ENCODE results near the gene SNX15.
"Not testable (repeated sequence)": the region's sequence is repeated elsewhere in the genome, so short reads cannot be mapped to it uniquely, and the experiment has no call there.

Gene SNX15

DNA sequence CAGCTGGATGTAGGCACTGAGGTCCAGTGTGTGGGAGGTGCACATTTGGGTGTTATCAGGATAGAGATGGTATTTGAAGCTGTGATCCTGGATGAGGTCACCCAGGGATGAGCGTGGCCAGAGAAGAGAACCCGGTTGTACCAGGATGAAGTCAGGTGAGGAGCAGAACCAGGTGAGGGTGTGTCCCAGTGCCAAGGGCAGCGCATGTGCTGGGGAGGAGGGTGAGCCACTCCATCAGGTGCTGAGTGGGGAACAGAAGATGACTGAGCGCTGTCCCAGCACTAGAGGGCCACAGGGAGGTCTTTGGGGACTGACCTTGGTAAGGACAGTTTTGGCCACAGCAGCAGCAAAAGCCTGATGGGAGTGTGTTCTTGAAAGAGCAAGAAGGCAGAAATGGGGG lies 10.5 kb upstream of the SNX15 start:
- no peak for DNase-seq (ENCODE audit: low read depth in 3 of 3)

DNA sequence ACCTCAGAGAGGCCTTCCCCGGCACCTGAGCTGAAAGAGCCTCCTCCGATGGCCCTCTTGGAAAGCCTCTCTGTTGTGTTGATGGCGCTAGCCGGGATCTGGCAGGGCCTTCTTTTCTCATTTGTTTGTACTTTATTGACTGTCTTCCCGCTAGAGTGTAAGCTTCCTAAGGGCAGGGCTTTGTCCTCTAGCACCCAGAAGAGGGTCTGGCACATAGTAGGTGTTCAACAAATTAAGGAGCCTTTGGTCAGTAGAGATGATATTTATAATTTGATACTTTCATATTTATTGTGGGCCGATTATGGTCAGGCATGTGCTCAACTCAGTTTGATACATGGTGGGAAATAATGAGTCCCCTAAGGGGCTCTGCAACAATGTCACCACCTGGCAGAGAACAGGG lies 9.3 kb upstream of the SNX15 start:
- DNase-seq (ENCODE audit: low read depth in 3 of 3): no peak

DNA sequence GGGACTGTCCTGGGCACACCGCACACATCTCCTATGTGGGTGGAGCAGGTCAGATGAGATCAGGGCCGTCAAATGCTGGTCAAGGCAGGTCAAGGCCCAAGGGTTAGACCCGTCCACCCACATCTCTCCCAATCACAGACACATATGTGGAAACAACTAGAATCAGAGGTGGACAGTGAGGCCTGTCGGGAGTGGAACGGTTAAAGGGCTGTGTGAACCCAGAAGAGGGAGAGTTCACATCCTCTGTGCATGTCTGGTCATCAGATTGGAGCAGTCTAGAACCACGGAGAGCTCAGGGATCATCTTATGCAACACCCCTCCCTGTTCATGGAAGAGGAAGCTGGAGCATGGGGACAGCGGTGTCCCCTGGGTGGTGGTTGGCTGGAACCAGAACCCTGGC lies 7.4 kb upstream of the SNX15 start:
- no peak for DNase-seq (ENCODE audit: low read depth in 3 of 3)

DNA sequence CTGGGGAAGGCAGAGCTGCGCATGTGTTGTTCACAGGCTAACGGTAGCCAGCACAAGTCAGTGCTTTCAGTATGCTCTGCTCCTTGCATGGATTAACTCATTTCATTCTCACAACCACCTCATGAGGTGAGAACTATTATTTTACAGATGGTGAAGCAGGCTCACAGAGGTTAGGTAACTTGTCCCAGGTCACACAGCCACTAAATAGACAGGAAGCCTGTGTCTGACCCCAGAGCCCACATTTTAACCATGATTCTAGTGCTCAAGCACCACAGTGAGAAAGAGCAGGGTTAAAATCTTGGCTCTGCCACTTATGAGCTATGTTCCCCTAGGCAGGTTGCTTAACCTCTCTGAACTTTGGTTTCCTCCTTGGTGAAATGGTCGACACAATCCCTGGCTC lies 6.2 kb upstream of the SNX15 start:
- no peak for DNase-seq (ENCODE audit: low read depth in 3 of 3)

DNA sequence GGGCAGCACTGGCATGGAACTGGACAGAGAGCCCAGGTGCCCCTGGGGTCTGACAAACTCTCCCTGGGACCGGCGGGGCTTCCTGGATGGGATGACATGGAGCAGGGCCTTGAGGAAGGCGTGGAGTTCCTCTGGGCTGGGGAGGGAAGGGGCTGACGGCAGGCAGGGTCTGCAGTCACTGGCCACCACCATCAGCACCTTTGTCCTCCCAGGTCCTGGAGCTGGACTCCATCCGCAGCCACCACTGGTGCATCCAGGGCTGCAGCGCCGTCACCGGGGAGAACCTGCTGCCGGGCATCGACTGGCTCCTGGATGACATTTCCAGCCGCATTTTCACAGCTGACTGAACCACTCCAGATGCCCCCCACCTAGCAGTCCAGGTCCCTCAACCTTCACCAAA lies 5.7 kb upstream of the SNX15 start:
- no peak for DNase-seq (ENCODE audit: low read depth in 3 of 3)

DNA sequence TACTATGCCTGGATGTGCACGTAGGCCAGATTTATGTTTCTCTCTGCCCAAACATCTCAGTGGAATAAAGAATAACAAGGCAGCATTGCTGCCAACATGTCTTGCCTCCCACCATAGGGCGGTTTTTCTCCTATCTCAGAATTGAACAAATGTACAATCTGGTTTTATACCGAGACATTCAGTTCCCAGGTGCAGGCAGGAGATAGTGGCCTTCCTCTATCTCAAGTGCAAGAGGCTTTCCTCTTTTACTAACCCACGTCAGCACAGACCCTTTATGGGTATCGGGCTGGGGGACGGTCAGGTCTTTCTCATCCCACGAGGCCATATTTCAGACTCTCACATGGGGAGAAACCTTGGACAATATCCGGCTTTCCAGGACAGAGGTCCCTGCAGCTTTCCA lies 3.7 kb upstream of the SNX15 start:
- DNase-seq (ENCODE audit: low read depth in 3 of 3): not testable (repeated sequence)

DNA sequence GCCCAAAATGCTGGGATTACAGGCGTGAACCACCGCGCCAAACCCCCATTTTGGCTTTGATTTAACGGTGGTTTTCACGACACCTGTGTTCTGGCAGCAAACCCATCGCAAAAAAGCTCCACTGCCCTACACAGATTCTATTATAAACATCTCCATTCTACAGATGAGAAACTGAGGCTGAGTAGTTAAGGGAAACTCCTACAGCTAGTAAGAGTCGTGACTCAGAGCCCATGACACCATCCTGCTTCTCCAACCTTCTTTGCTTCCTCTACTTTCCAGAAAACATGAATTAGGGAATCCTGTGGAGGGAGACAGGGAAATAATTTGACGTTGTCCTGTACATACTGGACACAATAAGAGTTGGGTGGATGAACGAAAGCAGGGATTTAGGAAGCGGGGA lies 429 bp upstream of the SNX15 start:
- DNase-seq (ENCODE audit: low read depth in 3 of 3): no peak

DNA sequence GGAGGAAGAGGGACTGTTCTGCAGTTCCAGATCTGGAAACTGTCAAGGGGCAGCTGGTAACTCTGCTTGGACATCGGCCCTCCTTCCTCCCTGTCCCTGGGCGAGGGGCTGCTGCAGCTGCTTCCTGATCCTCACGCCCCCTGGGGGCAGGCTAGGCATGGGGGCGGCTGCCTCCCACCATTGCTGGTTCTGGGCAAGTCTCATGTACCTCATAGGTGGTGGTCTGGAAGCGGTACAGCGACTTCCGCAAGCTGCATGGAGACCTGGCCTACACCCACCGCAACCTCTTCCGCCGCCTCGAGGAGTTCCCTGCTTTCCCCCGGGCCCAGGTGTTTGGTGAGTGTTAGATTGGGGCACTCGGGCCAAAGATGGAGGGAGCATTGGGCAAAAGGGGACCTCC lies 5.0 kb downstream of the SNX15 start:
- no peak for DNase-seq (ENCODE audit: low read depth in 3 of 3)

DNA sequence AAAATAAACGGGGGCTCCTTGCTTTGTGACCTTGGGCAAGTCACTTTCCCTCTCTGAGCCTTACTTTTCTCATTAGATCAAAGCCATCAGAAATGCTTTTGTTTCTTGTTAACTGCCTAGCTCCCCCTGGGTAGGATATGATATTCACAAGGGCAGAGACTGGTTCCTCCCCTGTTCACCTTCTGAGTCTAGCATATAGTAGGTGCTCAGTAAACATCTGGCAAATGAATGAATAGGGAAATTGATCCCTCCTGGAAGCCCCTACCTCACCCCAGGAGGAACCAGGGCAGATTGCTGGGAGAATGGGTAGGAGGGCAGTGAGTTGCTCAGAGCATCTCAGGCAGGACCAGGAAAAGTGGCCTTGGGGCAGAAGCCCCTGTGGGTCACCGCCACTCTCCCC lies 7.2 kb downstream of the SNX15 start:
- no peak for DNase-seq (ENCODE audit: low read depth in 3 of 3)

DNA sequence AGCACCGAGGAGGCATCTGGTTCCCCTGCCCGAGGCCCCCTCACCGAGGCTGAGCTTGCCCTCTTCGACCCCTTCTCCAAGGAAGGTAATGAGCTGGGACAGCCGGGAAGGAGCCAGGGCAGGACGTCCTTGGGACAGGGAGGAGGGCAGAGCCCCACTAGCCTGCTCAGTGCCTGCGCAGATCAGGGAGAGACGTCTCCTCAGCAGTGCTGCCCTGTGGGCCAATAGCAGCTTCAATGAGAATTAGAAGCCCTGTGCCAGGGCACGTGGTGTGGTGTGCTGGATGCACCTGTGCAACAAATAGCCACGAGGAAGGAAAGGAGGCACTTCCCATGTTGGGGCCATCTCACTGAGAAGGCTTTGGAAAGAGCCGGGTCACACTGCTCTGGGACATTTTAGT lies 8.3 kb downstream of the SNX15 start:
- DNase-seq (ENCODE audit: low read depth in 3 of 3): no peak

DNA sequence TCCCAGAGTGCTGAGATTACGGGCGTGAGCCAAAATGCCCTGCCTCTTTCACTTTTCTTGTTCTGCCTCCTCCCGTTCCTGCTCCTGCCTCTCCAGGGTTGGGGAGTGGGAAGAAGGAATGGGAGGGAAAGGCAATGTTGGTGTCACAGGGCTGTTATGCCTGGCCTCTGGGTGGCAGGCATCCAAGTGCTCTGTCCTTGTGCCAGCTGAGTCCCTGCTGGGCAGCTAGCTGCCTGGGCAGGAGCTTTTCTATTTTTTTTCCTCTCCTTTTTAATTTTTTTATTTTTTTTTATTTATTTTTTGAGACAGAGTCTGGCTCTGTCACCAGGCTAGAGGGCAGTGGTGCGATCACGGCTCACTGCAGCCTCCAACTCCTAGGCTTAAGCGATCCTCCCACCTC lies 9.7 kb downstream of the SNX15 start:
- DNase-seq (ENCODE audit: low read depth in 3 of 3): no peak

DNA sequence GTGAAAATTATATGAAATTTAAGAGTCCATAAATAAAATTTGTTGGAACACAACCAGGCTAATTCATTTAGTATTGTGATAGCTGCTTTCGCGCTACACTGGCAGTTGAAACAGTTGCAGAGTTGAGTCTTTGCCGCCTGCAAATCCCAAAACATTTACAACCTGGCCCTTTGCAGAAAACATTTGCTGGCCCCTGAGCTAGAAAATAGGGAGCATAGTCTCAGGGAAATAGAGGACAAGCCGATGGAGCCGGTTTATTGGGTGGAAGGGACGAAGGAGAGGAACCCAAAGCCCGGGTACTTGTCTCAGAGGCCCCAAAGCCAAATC lies 13.2 kb downstream of the SNX15 start:
- no peak for DNase-seq (ENCODE audit: low read depth in 3 of 3)

DNA sequence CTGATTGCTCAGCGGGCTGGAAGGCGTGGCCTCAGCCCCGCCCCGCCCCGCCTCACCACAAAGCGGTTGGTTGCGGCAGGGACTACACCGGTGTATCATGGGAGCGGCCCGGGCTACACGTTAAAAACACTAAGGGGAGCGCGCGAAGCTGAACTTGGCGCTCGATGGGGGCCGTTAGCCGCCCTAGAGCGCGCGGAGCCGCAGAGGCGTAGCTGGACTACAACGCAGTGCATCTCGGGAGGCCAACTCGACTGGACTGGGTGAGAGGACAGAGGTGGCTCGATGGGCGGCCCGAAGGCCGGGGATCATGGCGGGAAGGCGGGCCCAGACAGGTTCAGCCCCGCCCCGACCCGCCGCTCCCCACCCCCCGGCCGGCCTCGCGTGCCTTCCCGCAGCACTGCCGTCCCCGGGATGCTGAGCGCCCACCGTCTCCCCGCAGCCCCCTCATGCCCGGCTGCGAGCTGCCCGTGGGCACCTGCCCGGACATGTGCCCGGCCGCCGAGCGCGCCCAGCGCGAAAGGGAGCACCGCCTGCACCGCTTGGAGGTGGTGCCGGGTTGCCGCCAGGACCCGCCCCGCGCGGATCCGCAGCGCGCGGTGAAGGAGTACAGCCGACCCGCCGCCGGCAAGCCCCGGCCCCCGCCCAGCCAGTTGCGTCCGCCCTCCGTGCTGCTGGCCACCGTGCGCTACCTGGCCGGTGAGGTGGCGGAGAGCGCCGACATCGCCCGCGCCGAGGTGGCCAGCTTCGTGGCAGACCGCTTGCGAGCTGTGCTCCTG lies 13.8 kb downstream of the SNX15 start, which contains the start of gene SAC3D1:
Gene SAC3D1 (plus strand): TSS at position 364 of the 776 bp plus-strand sequence. CDS start 83 bp downstream, at position 447.
- peak; percentile 78 to 86 (median 85) for DNase-seq (ENCODE audit: low read depth in 3 of 3)

DNA sequence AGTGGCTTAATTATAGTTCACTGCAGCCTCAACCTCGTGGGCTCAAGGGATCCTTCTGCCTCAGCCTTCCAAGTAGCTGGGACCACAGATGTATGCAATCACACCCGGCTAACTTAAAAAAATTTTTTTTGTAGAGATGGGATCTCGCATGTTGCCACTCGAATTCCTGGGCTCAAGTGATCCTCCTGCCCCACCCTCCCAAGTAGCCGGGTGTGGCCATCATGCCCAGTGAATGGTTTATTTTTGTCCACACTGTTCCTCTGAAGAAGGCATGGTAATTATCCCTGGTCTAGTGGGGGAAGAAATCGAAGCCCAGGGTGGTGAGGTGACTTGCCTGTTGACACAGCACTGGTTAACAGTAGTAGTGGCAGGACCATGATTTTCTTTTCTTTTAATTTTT lies 15.7 kb downstream of the SNX15 start:
- no peak for DNase-seq (ENCODE audit: low read depth in 3 of 3)

DNA sequence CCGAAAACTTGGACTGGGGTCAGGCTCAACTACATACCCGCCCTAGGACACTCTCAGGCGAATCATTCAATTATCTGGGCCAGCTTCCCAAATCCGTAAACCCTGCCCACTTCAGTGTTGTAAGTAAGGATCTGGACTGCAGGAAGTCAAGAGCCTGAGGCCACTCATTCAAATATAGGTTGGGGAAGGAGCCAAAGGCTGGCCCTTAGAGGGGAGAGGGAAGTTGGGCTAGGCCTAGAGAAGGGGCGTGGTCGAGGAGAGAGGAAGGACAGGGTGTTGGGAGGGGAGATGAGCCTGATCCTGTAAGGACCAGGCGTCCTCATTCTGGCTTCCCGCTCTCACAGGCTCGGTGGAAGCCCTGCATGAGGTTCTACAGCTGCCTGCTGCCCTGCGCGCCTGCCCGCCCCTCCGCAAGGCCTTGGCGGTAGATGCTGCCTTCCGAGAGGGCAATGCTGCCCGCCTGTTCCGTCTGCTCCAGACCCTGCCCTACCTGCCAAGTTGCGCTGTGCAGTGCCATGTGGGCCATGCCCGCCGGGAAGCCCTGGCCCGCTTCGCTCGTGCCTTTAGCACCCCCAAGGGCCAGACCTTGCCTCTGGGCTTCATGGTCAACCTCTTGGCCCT lies 16.8 kb downstream of the SNX15 start:
- DNase-seq (ENCODE audit: low read depth in 3 of 3): no peak

DNA sequence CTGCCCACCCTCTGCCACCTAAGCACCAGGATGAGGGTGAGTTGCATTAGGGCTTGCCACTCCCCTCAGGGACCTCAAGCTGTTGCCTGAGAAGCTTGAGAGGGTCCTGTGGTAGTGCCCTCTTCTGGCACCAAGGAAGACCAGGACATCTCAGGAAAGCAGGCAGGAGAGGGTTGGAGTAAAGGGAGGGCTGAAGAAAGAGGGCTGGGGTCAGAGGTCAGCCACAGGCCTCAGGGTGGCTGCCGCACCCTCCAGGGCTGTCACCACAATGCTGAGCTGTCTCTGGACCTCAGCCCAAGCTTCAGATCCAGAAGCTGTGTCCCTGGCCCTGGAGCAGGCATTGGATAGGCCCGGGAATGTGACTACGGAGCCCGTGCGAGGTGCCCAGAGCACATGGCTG lies 17.8 kb downstream of the SNX15 start:
- DNase-seq (ENCODE audit: low read depth in 3 of 3): no peak

DNA sequence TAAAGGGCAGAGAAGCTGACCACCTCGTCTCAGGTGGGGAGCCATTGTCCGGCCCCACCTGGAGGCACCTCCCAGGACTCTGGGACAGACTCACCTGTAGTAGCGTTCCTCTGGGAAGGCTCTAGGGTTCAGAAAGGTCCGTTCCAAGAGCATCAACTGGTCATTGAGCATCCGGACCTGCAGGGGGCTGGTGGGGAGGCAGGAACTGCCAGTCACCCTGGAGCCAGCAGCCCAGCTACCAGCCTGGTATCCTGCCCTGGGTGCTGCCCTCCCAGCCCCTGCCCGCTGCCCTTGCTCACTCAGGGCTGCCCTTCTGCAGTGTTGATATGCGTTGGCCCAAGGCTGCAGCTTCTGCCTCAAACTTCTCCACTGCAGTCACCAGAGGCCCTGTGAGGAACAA lies 18.5 kb downstream of the SNX15 start:
- no peak for DNase-seq (ENCODE audit: low read depth in 3 of 3)

DNA sequence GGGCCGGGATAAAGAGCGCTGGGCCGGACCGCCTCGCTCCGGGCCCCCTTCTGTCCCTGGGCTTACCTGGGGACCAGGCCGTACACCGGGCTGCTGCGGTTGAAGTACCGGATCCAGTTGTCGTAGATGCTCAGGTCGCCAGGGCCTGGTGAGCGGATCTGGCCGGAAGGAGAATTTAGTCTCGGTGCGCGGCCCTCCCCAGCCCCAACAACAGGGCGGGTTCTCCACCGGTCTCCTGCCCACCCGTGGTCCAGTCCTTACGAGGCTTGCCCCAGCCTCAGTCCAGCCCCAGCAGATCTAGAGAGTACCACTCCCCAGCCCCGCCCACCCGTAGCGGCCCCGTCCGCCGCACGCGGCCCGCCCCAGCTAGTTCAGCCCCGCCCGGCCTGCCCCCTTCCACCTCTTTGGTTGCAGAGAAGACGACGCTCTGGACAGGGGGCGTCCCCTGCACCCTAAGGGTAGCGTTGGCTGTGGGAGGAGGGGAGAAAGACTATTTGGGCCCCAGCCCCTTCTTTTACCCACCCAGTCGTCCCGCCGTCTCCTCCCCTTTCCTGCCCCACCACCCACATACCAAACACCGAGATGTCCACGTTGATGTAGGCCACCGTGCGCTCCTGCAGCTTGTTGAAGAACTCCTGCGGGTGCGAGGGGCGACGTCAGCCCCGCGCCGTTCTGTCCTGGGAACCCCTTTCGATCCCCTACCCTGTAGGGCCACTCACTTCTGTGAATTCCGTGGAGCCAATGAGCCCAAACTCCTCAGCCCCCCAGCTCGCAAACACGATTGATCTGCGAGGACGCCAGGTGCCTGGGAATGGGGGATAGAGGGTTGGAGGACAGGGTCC lies 20.6 kb downstream of the SNX15 start:
- DNase-seq (ENCODE audit: low read depth in 3 of 3): no peak

DNA sequence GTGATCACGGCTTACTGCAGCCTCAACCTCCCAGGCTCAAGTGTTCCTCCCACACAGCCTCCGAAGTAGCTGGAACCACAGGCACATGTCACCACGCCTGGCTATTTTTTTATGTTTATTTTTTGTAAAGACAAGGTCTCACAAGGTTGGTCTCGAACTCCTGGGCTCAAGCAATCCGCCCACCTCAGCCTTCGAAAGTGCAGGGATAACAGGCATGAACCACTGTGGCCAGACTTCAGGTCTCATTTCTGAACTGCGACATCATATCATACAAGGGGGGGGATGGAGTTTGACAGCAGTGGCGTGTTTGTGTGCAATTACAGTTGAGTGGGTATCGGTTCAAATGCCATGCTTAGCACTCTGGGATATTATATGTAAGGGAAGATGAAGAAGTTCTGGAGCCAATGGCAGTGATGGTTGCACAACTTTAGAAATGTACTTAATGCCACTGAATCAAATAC lies 24.2 kb downstream of the SNX15 start:
- DNase-seq (ENCODE audit: low read depth in 3 of 3): no peak

DNA sequence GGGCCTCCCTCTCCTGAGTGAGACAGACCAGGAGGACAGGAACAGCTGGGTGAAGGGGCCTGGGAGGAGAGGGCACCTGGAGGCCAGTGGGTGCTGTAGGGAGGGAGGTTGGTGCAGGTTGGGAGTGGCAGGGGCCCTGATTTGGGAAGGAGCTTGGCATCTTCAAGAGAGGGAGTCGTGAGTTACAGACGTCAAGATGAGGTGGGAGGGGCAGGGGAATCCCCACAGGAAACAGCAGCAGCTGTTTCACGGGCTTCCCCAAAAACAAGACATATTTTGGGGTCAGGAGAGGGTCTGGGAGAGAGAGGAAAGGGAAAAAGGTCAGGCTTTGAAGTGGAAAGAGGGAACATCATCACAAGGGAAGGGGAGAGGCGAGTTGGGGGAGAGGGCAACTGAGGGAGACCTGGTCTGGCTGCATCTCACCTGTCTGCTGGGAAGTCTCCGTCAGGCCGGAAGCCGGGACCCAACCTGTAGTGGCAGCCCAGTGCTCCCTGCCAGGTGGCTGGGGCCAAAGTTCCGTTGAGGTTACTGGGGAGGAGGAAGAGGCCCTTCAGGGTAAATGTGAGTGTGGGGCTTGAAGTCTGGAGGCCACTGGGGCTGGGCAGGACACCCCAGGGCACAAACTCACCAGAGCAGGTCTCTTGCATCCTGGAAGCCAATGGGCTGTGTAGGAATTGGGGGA lies 26.7 kb downstream of the SNX15 start:
- DNase-seq (ENCODE audit: low read depth in 3 of 3): no peak

DNA sequence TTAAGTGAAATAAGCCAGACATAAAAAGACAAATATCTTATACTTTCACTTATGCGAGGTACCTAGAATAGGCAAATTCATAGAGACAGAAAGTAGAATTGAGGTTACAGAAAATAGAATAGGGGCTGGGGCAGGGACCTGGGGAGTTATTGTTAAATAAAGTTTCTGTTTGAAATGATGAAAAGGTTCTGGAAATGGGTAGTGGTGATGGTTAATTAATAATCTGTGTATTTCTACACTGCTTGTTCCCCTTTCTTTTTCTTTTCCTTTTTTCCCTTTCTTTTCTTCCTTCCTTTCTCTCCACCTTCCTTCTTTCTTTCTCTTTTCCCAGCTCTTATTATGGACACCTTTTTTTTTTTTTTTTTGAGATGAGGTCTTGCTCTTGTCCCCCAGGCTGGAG lies 28.3 kb downstream of the SNX15 start:
- DNase-seq (ENCODE audit: low read depth in 3 of 3): no peak

DNA sequence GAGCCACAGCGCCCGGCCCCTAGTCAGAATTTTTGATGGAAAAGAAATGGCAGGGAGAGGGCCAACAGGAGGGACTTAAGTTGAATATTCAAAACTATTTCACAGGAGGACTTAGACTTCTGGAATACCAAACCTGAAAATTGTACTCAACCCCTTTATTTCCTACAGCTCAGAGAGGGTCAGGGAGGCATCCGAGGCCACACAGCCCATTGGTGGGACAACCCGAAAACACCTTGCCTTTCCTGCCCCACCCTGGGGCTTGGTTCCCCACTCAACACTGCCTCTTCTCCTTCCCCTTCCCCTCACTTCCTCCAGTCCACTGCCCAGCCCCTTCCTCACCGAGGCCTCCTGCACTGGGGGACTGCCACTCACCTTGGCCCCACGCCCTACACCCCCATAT lies 29.8 kb downstream of the SNX15 start:
- DNase-seq (ENCODE audit: low read depth in 3 of 3): no peak
